Muscle layer of colon (tissue), 2 donors: ENCODE measurements around the gene CCL16.
A peak's percentile ranks its signal among the peaks of the same experiment; 100 is the strongest.

Experiments
- H3K27ac ChIP-seq: one replicate; pipeline ENCODE4 v1.7.0; 2013; ENCODE audit warnings: low read depth, mild to moderate bottlenecking, low read length, moderate library complexity
- H3K27me3 ChIP-seq, 2 donors: one replicate each; pipeline ENCODE4 v1.7.0; 2013; ENCODE audit warnings: low read length in 2 of 2, mild to moderate bottlenecking in 2 of 2; ENCODE audit not compliant: insufficient read depth in 2 of 2, control insufficient read depth in 1 of 2
- H3K36me3 ChIP-seq: one replicate; pipeline ENCODE4 v1.7.0; 2013; ENCODE audit warnings: mild to moderate bottlenecking, low read length; ENCODE audit not compliant: insufficient read depth
- H3K4me1 ChIP-seq: one replicate; pipeline ENCODE4 v1.7.0; 2013; ENCODE audit warnings: mild to moderate bottlenecking, low read length; ENCODE audit not compliant: insufficient read depth
- H3K4me3 ChIP-seq, 2 donors: one replicate each; pipeline ENCODE4 v1.7.0; 2013; ENCODE audit warnings: low read length in 2 of 2, low read depth in 1 of 2, mild to moderate bottlenecking in 1 of 2, moderate library complexity in 1 of 2
- H3K9ac ChIP-seq: one replicate; pipeline ENCODE4 v1.7.0; 2013; ENCODE audit warnings: low read length
- H3K9me3 ChIP-seq: one replicate; pipeline ENCODE4 v1.7.0; 2013; ENCODE audit warnings: mild to moderate bottlenecking, low read length
- donor health status: abdominal sarcoma.
- donor health status: Adenocarcinoma of cecum.

Gene CCL16

GRCh38 chr17:35932586-35932985, 48.7 kb downstream of the CCL16 start:
- H3K27ac ChIP-seq, result no peak overlapping the region

GRCh38 chr17:35931794-35932425, 49.4 kb downstream of the CCL16 start:
- H3K4me3 ChIP-seq, result no peak overlapping the region
- peaks cover 7% of the 10 kb centered on the region for H3K4me1 ChIP-seq
- H3K27me3 ChIP-seq, result no peaks in the 10 kb centered on the region
- H3K27ac ChIP-seq, result no peak overlapping the region
- no peak overlapping the region for H3K9ac ChIP-seq
- H3K36me3 ChIP-seq, result no peaks in the 10 kb centered on the region
- H3K9me3 ChIP-seq, result no peaks in the 10 kb centered on the region

More at GRCh38 chr17:35932586-35932985, 48.7 kb downstream of the CCL16 start:
- H3K4me1 ChIP-seq, result peaks cover 7% of the 10 kb centered on the region
- H3K9ac ChIP-seq, result no peak overlapping the region
- no peak overlapping the region for H3K4me3 ChIP-seq
- H3K27me3 ChIP-seq, result no peaks in the 10 kb centered on the region
- H3K9me3 ChIP-seq, result no peaks in the 10 kb centered on the region
- no peaks in the 10 kb centered on the region for H3K36me3 ChIP-seq

- Histone ChIP-seq H3K9ac (no peak within 1 kb of the TSS), H3K4me3 (peak within 1 kb of the TSS in 1 of 2 donors; percentile 23), H3K9me3 (no peaks in the 10 kb centered on the region), H3K27ac (no peak within 1 kb of the TSS), H3K36me3 (no peaks in the 10 kb centered on the region), H3K27me3 (no peaks in the 10 kb centered on the region), H3K4me1 (peaks cover 7% of the 10 kb centered on the region)
These were observed 50.9 kb downstream of the CCL16 start, which contains the start of gene RDM1 for GRCh38 chr17:35930211-35931065. RDM1 (minus strand) TSS chr17:35930773; CDS start chr17:35930727, 46 bp downstream.

- H3K27ac ChIP-seq, result no peak overlapping the region
- H3K9ac ChIP-seq, result no peak overlapping the region
- peaks cover 7% of the 10 kb centered on the region for H3K4me1 ChIP-seq
- H3K9me3 ChIP-seq, result no peaks in the 10 kb centered on the region
- H3K4me3 ChIP-seq, result no peak overlapping the region
- H3K27me3 ChIP-seq, result no peaks in the 10 kb centered on the region
- H3K36me3 ChIP-seq, result no peaks in the 10 kb centered on the region
These were observed 53.6 kb downstream of the CCL16 start for GRCh38 chr17:35927714-35928113.
